ENCODE measurements around the gene HHAT. TPM values are rescaled to one million over a fixed set of nuclear protein-coding genes. Genes with fewer than 3 reads are reported as not detected.

Gene HHAT
- total RNA-seq, 1 experiment from 2014 or later: 3.0 TPM

DNA sequence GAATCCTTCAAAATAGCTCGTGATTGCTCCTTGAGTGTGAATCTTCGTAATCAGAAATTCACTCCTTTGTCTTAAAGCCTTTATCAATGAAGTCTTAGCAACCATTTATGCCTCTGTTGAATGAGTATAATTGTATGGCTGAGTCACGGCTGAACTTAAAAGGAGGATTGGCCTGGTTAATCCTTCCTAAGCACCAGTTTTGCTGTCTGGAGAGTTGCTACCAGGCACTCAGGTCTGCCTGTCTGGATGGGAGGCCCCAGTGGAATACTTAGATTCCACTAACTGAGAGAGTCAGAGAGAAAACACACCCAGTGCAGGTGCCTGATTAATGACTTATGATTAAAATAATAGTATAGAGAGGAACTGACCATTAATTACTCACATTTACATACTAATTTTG, 7.6 kb upstream of the HHAT start:
- peak; percentile 33 for DNase-seq (ENCODE audit: low spot score)
- H3K27me3 ChIP-seq (replicated peaks; ENCODE audit: insufficient read depth, low read depth, low read length, poor library complexity): no peaks in the 10 kb centered on the region
- H3K4me1 ChIP-seq (ENCODE audit: insufficient read depth, low read length, poor library complexity, severe bottlenecking): peaks cover 8% of the 10 kb centered on the region
- intact Hi-C loops (cut with micrococcal nuclease; ENCODE audit: unreplicated experiment): no loop called here
- ChIA-PET POLR2A (ENCODE audit: low non-redundant PET) (no interaction called here), CTCF (no interaction called here)
- no peak overlapping the region for H3K4me3 ChIP-seq (ENCODE audit: low read depth, low read length, poor library complexity, severe bottlenecking)
- no peaks in the 10 kb centered on the region for H3K36me3 ChIP-seq (ENCODE audit: insufficient read depth, low read length, poor library complexity, severe bottlenecking)
- no peak overlapping the region for H3K27ac ChIP-seq (ENCODE audit: low read depth, low read length, poor library complexity, severe bottlenecking)
- TF ChIP-seq, protein P1, sequence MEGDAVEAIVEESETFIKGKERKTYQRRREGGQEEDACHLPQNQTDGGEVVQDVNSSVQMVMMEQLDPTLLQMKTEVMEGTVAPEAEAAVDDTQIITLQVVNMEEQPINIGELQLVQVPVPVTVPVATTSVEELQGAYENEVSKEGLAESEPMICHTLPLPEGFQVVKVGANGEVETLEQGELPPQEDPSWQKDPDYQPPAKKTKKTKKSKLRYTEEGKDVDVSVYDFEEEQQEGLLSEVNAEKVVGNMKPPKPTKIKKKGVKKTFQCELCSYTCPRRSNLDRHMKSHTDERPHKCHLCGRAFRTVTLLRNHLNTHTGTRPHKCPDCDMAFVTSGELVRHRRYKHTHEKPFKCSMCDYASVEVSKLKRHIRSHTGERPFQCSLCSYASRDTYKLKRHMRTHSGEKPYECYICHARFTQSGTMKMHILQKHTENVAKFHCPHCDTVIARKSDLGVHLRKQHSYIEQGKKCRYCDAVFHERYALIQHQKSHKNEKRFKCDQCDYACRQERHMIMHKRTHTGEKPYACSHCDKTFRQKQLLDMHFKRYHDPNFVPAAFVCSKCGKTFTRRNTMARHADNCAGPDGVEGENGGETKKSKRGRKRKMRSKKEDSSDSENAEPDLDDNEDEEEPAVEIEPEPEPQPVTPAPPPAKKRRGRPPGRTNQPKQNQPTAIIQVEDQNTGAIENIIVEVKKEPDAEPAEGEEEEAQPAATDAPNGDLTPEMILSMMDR (conservative IDR thresholded peaks at IDR 0.05; ENCODE audit: low read depth, low read length): no peak
- TF ChIP-seq EZH2 (IDR thresholded peaks at IDR 0.05; ENCODE audit: borderline replicate concordance, low read depth, low read length, poor library complexity, severe bottlenecking): no peak
- H3K9me3 ChIP-seq (ENCODE audit: low read depth, low read length, poor library complexity, severe bottlenecking): peaks cover 8% of the 10 kb centered on the region
- BruUV-seq (replicated peaks): no TSS peak

DNA sequence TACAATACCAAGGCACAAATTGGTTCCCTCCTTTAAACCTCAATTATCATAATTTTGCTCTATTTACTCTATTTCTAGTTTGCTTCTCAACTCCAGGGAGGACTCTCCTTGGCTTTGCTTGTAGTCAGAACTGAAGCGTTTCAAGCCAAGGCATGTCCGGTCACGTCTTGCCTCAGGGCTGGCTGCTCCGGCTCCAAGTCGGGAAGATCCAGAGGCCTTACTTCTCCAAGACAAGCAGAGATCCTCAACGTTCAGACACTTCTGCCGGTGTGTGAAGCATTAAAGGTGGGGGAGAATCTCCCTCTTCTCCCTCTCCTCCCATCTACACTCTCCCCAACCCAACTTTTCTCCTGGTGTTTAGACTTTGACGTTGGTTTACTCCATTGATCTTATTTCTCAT, 7.2 kb upstream of the HHAT start:
- Histone ChIP-seq H3K27ac (ENCODE audit: low read depth, low read length, poor library complexity, severe bottlenecking) (no peak overlapping the region), H3K4me1 (ENCODE audit: insufficient read depth, low read length, poor library complexity, severe bottlenecking) (peaks cover 8% of the 10 kb centered on the region), H3K27me3 (replicated peaks; ENCODE audit: insufficient read depth, low read depth, low read length, poor library complexity) (no peaks in the 10 kb centered on the region), H3K36me3 (ENCODE audit: insufficient read depth, low read length, poor library complexity, severe bottlenecking) (no peaks in the 10 kb centered on the region), H3K9me3 (ENCODE audit: low read depth, low read length, poor library complexity, severe bottlenecking) (peaks cover 8% of the 10 kb centered on the region), H3K4me3 (ENCODE audit: low read depth, low read length, poor library complexity, severe bottlenecking) (no peak overlapping the region)
- TF ChIP-seq, protein P1 (conservative IDR thresholded peaks at IDR 0.05; ENCODE audit: low read depth, low read length): no peak
- TF ChIP-seq EZH2 (IDR thresholded peaks at IDR 0.05; ENCODE audit: borderline replicate concordance, low read depth, low read length, poor library complexity, severe bottlenecking): no peak
- ChIA-PET POLR2A (ENCODE audit: low non-redundant PET) (no interaction called here), CTCF (no interaction called here)
- no TSS peak for BruUV-seq (replicated peaks)
- intact Hi-C loops (cut with micrococcal nuclease; ENCODE audit: unreplicated experiment): no loop called here
- no peak for DNase-seq (ENCODE audit: low spot score)

GRCh38 chr1:210323957-210324356, 4.7 kb upstream of the HHAT start:
- H3K9me3 ChIP-seq (ENCODE audit: low read depth, low read length, poor library complexity, severe bottlenecking): peaks cover 8% of the 10 kb centered on the region
- peaks cover 8% of the 10 kb centered on the region for H3K4me1 ChIP-seq (ENCODE audit: insufficient read depth, low read length, poor library complexity, severe bottlenecking)
- H3K36me3 ChIP-seq (ENCODE audit: insufficient read depth, low read length, poor library complexity, severe bottlenecking): no peaks in the 10 kb centered on the region
- POLR2A ChIA-PET (ENCODE audit: low non-redundant PET): no interaction called here
- TF ChIP-seq, protein P1 (conservative IDR thresholded peaks at IDR 0.05; ENCODE audit: low read depth, low read length): no peak
- no peak for TF ChIP-seq EZH2 (IDR thresholded peaks at IDR 0.05; ENCODE audit: borderline replicate concordance, low read depth, low read length, poor library complexity, severe bottlenecking)
- H3K4me3 ChIP-seq (ENCODE audit: low read depth, low read length, poor library complexity, severe bottlenecking): no peak overlapping the region
- intact Hi-C loops (cut with micrococcal nuclease; ENCODE audit: unreplicated experiment): no loop called here
- no peak for DNase-seq (ENCODE audit: low spot score)
- BruUV-seq (replicated peaks): no TSS peak
- no peak overlapping the region for H3K27ac ChIP-seq (ENCODE audit: low read depth, low read length, poor library complexity, severe bottlenecking)
- CTCF ChIA-PET: no interaction called here
- no peaks in the 10 kb centered on the region for H3K27me3 ChIP-seq (replicated peaks; ENCODE audit: insufficient read depth, low read depth, low read length, poor library complexity)
